Stimulated activated CD8-positive, alpha-beta memory T cell treated with anti-CD3 and anti-CD28 coated beads, Interleukin-4, amount 100 ng/mL, for 24 hours (primary cell): ENCODE data around the gene MYADM.
"Not testable (repeated sequence)": the region's sequence is repeated elsewhere in the genome, so short reads cannot be mapped to it uniquely, and the experiment has no call there.

Source experiments
- DNase-seq: peaks from one replicate; pipeline ENCODE4 v3.0.0-alpha.2; 2020; ENCODE audit warnings: low read depth

The MYADM gene, protein sequence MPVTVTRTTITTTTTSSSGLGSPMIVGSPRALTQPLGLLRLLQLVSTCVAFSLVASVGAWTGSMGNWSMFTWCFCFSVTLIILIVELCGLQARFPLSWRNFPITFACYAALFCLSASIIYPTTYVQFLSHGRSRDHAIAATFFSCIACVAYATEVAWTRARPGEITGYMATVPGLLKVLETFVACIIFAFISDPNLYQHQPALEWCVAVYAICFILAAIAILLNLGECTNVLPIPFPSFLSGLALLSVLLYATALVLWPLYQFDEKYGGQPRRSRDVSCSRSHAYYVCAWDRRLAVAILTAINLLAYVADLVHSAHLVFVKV

DNA sequence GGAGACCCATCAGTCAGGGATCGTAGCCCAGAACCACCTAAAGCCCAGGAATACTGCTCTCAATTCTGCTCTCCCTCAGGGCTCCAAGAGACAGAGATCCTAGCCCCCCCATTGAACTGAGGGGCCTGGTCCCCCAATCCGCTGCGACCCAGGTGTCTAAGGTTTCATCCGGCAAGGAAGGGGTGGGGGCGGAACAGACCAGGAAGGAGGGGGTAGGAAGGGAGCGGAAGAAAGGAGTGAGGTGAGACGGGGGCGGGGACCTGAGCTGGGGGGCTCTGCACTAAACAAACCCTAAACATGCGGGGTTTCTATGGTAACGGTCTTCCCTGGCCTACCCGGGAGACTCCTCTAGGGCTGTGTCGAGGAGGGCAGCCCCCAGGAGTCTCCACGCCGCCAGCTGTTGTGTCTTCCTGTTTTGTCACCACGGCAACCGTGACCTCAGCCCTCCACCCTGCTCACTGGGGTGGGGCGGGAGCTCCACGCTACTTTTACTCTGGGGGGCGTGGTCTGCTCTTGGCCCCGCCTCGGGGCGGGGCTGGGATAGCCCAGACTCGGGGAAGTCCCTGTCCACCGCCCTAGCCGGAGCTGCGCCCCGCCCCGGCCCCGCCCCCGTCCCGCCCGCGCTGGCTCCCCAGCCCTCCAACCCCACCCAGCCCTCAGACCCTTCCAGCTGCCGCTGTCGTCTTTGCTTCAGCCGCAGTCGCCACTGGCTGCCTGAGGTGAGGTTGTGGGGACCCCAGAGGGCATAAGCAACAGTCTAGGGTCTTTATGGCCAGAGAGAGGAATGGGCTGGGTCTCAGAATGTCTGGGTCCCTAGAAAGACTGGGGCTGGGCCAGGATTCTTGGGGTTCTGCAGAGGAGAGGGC, at the start of gene MYADM:
Gene MYADM (plus strand): TSS at position 659 of the 866 bp plus-strand sequence. CDS start 5,647 bp downstream, outside the sequence.
- DNase-seq: peak; percentile 98

DNA sequence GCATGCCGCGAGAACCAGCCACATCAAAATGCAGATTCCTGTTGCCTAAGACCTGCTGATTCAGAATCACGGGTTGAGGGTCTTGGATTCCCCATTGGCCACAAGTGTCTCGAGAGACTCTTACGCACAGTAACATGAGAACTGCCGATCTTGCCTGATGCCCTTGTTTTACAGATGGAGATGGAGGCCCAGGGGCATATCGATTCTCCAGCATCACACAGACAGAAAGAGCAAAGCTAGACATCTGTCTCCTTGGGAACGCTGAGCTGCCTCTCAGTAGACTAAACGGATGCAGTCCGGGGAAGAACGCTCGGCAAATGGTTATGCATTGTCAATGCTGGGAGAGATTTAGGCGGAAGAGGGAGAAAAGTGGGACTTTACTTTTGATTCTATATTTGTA, 48.9 kb upstream of the MYADM start:
- DNase-seq: no peak

DNA sequence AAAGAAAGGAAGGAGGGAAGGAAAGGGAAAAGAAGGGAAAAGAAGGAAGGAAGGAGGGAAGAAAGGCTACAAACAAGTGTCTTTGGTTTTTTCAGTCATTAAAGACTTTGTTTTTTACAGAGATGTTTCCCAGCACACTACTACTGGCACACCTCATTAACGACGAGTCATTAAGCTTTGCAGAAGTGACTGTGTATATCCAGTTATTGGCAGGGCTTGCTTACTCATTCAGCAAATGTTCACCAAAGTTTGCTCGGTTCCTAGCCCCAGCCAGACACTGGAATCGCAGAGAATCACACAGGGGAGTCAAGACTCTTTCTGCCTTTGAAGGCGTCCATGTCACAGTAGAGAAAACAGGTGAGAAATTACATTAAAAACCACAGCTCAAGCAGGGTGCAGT, 47.8 kb upstream of the MYADM start:
- no peak for DNase-seq

DNA sequence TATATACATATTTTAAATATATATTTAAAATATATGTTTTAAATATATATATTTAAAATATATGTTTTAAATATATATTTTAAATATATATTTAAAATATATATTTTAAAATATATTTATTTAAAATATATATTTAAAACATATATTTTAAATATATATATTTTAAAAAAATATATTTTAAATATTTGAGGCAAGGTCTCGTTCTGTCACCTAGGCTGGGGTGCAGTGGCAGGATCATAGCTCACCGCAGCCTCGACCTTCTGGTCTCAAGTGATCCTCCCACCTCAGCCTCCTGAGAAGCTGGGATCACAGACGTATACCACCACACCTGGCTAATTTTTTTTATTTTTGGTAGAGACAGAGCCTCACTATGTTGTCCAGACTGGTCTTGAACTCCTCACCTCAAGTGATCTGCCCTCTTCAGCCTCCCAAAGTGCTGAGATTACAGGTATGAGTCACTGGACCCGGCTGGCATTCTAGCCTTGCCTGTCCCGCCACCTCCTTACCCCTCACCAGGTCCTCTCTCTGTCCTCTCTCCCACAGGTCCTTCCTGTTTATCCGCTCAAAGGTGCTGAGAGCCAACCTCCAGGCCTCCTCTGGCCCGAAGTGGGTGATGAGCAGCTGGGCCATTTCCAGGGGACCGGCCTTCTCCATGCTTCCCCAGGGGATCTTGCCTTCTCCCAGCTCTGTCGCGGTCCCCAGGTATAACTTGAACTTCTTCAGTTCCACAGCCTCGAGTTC, 44.1 kb upstream of the MYADM start:
- DNase-seq: no peak

- no peak for DNase-seq
These were observed 43.5 kb upstream of the MYADM start, which contains the start of gene NLRP12 for GRCh38 chr19:53824134-53824611. NLRP12 (minus strand) TSS chr19:53824314; CDS start chr19:53824174, 140 bp downstream.

DNA sequence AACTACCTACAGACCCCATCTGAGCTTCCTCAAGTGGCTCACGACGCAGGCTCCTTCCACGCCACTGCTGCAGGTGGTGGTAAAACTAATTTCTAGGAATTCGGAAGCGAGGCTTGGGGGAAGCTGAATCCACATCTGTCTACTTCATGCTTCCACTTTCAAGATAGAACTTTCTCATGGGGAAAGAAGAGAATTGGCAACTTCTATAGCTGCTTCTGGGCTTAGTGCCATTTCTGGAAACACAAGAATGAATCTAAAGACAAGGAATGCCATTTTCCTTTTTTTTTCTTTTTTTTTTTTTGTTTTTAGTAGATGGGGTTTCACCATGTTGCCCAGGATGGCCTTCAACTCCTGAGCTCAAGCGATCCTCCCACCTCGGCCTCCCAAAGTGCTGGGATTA, 40.8 kb upstream of the MYADM start:
- DNase-seq: no peak

- no peak for DNase-seq
These were observed 39.2 kb upstream of the MYADM start for GRCh38 chr19:53828531-53828930.

GRCh38 chr19:53832861-53833260, 34.8 kb upstream of the MYADM start:
- not testable (repeated sequence) for DNase-seq

DNA sequence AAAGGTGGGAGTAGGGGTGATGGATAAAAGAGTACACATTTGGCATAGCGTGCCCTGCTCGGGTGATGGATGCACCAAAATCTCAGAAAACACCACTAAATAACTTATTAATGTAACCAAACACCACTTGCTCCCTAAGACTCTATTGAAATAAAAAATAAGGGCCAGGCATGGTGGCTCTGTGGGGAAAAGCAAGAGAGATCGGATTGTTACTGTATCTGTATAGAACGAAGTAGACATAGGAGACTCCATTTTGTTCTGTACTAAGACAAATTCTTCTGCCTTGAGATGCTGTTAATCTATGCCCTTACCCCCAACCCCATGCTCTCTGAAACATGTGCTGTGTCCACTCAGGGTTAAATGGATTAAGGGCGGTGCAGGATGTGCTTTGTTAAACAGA, 29.2 kb upstream of the MYADM start:
- not testable (repeated sequence) for DNase-seq

DNA sequence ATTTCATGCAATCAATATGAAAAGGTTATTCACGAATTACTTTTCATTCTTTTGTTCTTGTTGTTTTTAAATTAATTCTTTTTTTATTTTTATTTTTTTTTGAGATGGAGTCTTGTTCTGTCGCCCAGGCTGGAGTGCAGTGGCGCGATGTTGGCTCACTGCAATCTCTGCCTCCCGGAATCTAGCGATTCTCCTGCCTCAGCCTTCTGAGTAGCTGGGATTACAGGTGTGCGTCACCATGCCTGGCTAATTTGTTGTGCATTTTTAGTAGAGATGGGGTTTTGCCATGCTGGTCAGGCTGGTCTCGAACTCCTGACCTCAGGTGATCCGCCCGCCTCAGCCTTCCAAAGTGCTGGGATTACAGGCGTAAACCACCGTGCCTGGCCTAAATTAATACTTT, 27.4 kb upstream of the MYADM start:
- not testable (repeated sequence) for DNase-seq

DNA sequence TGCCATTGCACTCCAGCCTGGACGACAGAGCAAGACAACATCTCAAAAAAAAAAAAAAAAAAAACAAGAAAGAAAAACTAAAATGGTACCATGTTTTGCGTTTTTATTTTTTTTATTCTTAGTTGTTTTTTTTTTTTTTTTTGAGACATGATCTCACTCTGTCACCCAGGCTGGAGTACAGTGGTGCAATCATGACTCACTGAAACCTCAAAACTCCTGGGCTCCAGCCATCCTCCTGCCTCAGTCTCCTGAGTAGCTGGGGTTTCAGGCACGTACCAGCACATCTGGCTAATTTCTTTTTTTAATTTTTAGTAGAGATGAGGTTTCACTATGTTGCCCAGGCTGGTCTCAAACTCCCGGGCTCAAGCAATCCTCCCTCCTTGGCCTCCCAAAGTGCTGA, 26.8 kb upstream of the MYADM start:
- not testable (repeated sequence) for DNase-seq

DNA sequence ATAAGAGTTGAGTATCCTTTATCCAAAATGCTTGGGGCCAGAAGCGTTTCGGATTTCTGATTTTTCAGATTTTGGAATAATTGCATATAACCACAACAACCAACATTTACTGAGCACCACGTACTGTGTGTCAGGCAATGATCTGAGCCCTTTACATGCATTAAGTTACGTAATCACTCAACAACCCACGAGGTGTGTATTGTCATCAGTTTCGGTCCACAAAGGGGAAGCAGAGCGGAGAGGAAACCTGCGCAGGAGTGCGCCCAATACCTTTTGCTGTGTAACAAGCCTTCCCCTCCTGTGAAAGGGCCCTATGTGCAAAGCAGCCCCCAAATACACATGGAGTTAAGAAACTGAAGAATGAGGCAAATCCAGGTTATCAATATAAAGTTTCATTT, 22.8 kb upstream of the MYADM start:
- no peak for DNase-seq

- no peak for DNase-seq
These were observed 20.1 kb upstream of the MYADM start for GRCh38 chr19:53847555-53847954.

DNA sequence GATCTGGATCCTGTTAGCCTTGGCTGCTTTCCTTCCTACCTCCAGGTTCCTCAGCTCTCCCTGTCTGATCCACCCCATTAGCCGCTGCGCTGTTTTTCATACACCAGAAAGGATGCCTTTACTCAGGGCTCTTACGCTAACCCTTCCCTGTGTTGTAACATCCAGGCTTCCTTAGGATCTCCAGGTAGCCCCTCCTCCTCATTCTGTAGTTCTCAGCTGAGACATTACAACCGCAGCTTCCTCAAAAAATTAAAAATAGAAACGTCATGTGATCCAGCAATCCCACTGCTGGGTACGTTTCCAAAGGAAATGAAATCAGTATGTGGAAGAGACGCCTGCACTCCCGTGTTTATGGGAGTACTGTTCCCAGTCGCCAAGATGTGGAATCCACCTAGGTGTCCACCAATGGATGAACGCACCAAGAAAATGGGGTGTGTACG, 18.4 kb upstream of the MYADM start:
- no peak for DNase-seq

DNA sequence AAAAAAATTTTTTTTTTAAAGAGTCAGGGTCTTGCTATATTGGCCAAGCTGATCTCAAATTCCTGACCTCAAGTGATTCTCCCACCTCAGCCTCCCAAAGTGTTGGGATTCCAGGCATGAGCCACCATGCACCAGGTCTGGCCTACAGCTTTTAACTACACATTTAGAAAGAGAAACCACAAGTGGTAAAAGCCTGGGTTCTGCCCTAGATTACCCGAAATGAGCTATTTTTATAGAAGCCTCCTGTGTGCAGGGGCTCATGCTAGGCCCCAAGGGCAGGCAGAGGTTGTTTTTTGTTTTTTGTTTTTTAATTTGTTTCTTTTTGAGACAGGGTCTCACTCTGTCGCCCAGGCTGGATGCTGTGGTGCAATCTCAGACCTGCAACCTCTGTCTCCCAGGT, 14.0 kb upstream of the MYADM start:
- DNase-seq: no peak

DNA sequence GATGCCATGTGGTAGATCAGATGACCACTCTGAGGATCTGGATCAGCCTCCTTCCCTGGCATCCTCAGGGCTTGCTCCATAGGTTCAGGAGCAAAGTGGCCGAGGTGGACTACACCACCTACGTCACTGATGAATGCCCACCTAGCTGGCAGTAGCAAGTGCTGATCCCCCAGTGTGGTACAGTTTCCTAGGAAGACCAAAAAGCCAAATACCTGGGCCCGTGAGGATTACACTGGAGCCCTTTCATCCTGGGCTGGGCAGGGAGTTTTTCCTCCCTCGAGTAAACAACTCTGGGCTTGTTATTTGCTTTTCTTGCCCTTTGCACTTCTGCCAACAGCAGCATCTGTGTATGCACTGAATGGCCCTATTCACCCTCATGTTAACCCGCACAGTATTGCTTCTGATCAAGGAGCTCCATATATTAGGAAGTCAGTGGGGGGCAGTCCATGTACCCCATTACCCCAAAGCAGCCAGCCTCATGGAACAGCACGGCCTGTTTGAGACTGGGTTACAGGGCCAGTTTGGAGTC, 3.3 kb upstream of the MYADM start:
- no peak for DNase-seq

DNA sequence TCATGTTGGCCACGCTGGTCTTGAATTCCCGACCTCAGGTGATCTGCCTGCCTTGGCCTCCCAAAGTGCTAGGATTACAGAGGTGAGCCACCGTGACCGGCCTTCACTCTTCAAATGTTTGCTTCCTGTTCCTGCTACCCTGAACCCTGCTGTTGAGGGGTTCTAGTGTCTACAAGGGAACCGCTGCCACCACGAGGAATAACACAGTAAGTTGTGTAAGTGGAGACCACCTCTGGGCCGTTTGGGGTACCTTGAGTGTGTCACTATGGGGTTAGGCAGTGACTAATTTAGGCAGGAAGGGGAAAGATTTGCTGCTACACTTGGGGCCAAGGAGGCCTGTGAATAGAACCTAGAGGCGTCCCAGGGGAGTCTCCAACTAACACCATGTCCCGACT, 2.2 kb upstream of the MYADM start:
- no peak for DNase-seq

- peak; percentile 43 for DNase-seq
These were observed 1.5 kb upstream of the MYADM start for GRCh38 chr19:53865918-53866864.

DNA sequence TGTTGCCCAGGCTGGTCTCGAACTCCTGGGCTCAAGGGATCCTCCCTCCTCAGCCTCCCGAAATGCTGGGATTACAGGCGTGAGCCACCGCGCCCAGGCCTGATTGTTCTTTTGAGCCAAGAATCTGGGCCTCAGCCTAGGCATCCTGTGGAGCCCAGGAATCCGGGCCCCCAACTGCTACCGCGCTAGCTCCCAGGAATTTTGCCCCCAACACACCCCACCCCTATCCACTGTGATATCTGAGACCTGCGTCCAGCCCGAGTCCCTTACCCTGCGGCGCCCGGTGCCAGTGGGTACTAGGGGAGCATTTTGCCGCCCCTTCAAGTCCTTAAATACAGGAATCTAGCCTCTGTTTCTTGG, 838 bp upstream of the MYADM start:
- DNase-seq: no peak

GRCh38 chr19:53868091-53868891, 608 bp downstream of the MYADM start:
- DNase-seq: no peak
